Measurements from ENCODE around the gene MCFD2.

- TF ChIP-seq CTCF (IDR thresholded peaks at IDR 0.05): no peak
- no peak for TF ChIP-seq POLR2A (IDR thresholded peaks at IDR 0.05)
Measured at GRCh38 chr2:46924038-46924437, 8.4 kb upstream of the MCFD2 start.

All from adrenal gland (tissue), 5 donors.